CD4-positive, alpha-beta T cell (primary cell): ENCODE data around the gene NAALADL1. TPM values are rescaled to one million over a fixed set of nuclear protein-coding genes. Genes with fewer than 3 reads are reported as not detected.

Experiments
- ATAC-seq: fragments of 200-7000 bp; cut with Tn5 transposase; one replicate; pipeline ENCODE4 v1.10.0; 2022; ENCODE audit warnings: mild to moderate bottlenecking; ENCODE audit not compliant: poor library complexity
- CTCF ChIA-PET: fragments of 350-600 bp; sonication (Branson Sonifier 250); formaldehyde crosslinking; loops from one replicate; lab custom pipeline; 2021; ENCODE audit warnings: antibody characterized with exemption, inconsistent platforms; lab: Charles Lee
- POLR2A ChIA-PET: fragments of 350-600 bp; sonication (Branson Sonifier 250); formaldehyde crosslinking; loops from one replicate; lab custom pipeline; 2021; ENCODE audit warnings: antibody characterized with exemption, inconsistent platforms; lab: Charles Lee
- DNase-seq, 14 experiments: peaks; one replicate each; pipeline ENCODE4 v3.0.0-alpha.2; 2013 to 2020; ENCODE audit warnings: mixed read lengths in 2 of 14
- H3K27ac ChIP-seq, 2 donors: one replicate each; pipeline versions ENCODE4 v1.5.1 to v1.7.0; 2013; ENCODE audit warnings: low read length in 2 of 2, low read depth in 1 of 2, mild to moderate bottlenecking in 1 of 2
- H3K27me3 ChIP-seq, 2 experiments: 1 replicate in 1 of 2; 2 replicates in 1 of 2; pipeline versions ENCODE4 v1.6.1 to v1.7.0; 2013; ENCODE audit warnings: low read length in 2 of 2, control low read depth in 1 of 2, mild to moderate bottlenecking in 1 of 2, moderate library complexity in 1 of 2; ENCODE audit not compliant: insufficient read depth in 2 of 2, control insufficient read depth in 1 of 2
- H3K36me3 ChIP-seq: one replicate; pipeline ENCODE4 v1.6.1; 2013; ENCODE audit warnings: low read length, control low read depth; ENCODE audit not compliant: insufficient read depth
- H3K4me1 ChIP-seq: one replicate; pipeline ENCODE4 v1.6.1; 2013; ENCODE audit warnings: low read length, control low read depth; ENCODE audit not compliant: insufficient read depth
- H3K4me3 ChIP-seq: one replicate; pipeline ENCODE4 v1.5.1; 2013; ENCODE audit warnings: mild to moderate bottlenecking, low read length, moderate library complexity
- H3K9me3 ChIP-seq, 2 experiments: 1 replicate in 1 of 2; 2 replicates in 1 of 2; pipeline versions ENCODE4 v1.6.1 to v1.7.0; 2013; ENCODE audit warnings: low read length in 2 of 2, mild to moderate bottlenecking in 2 of 2, control low read depth in 1 of 2, moderate library complexity in 1 of 2; ENCODE audit not compliant: control insufficient read depth in 1 of 2, insufficient read depth in 1 of 2
- H3K27ac Mint-ChIP-seq: one replicate; pipeline ENCODE4 v1.8.0; 2020; ENCODE audit warnings: mixed read lengths
- H3K27me3 Mint-ChIP-seq: one replicate; pipeline ENCODE4 v1.8.0; 2021; ENCODE audit warnings: mixed read lengths
- H3K36me3 Mint-ChIP-seq: one replicate; pipeline ENCODE4 v1.8.0; 2021; ENCODE audit warnings: low read depth, mixed read lengths
- H3K4me1 Mint-ChIP-seq: one replicate; pipeline ENCODE4 v1.8.0; 2021; ENCODE audit warnings: low read depth, mixed read lengths
- H3K4me3 Mint-ChIP-seq: one replicate; pipeline ENCODE4 v1.8.0; 2020; ENCODE audit warnings: mild to moderate bottlenecking, mixed read lengths
- H3K9me3 Mint-ChIP-seq: one replicate; pipeline ENCODE4 v1.8.0; 2020; ENCODE audit warnings: mixed read lengths
- CTCF ChIP-seq: fragments of 200-600 bp; IDR thresholded peaks from one replicate; pipeline ENCODE4 v1.8.0; 2022; ENCODE audit warnings: antibody characterized with exemption, mild to moderate bottlenecking
- intact Hi-C, 2 experiments: fragments of 100-400 bp; cut with DNase I in 1 of 2; cut with micrococcal nuclease in 1 of 2; formaldehyde crosslinking; loops; one replicate each; pipeline versions ENCODE4 v1.15.1 to v1.9.0; 2023 to 2025; cut with DNase I, micrococcal nuclease
- total RNA-seq, 174 experiments: library from RNA in 2 of 174; stranded (reverse) in 2 of 174; gene quantifications; one replicate each; pipeline ENCODE4 v1.2.3 and lab custom pipeline; 2021 to 2026

The NAALADL1 gene
- total RNA-seq, 2 experiments from 2014 or later, result 7.7 to 9.2 TPM

GRCh38 chr11:65078786-65079342 is 20.5 kb upstream of the NAALADL1 start:
- H3K27ac ChIP-seq, result no peak overlapping the region
- Mint-ChIP-seq H3K4me1 (peaks cover 20% of the 10 kb centered on the region), H3K27me3 (no peaks in the 10 kb centered on the region), H3K9me3 (no peaks in the 10 kb centered on the region), H3K36me3 (peaks cover 2% of the 10 kb centered on the region), H3K4me3 (no peak overlapping the region), H3K27ac (peak overlapping the region; percentile 37)
- DNase-seq (no peak), ATAC-seq (no peak)
- intact Hi-C loops, result loop anchor here (1.0 kb wide), 3 partner anchors 52 to 66 kb away; partner anchors contain the start of genes ARL2 (in 1 of the 2) and SNX15 (in 1 of the 2)
- H3K9me3 ChIP-seq, result no peaks in the 10 kb centered on the region
- CTCF ChIA-PET, result interaction anchor here (0.9 to 1.0 kb wide), 3 partner anchors 17 to 235 kb away, joined by 3 to 4 read pairs (median 3); partner anchors contain the start of genes ARL2, CDC42BPG and VPS51
- TF ChIP-seq CTCF, result no peak
- H3K27me3 ChIP-seq, result no peaks in the 10 kb centered on the region
- POLR2A ChIA-PET, result no interaction called here
- H3K4me3 ChIP-seq, result no peak overlapping the region
- peaks cover 20% of the 10 kb centered on the region for H3K4me1 ChIP-seq
- H3K36me3 ChIP-seq, result no peaks in the 10 kb centered on the region

- POLR2A ChIA-PET, result interaction anchor here (1.7 kb wide), 1 partner anchor 57 kb away, joined by 6 read pairs; no protein-coding TSS in a partner anchor
- Mint-ChIP-seq H3K4me3 (peak overlapping the region; percentile 7), H3K27me3 (no peaks in the 10 kb centered on the region), H3K36me3 (no peaks in the 10 kb centered on the region), H3K4me1 (peaks cover 13% of the 10 kb centered on the region), H3K9me3 (no peaks in the 10 kb centered on the region), H3K27ac (peak overlapping the region; percentile 37)
- intact Hi-C loops, result loop anchor here (1.0 kb wide), 3 partner anchors 51 to 65 kb away; partner anchors contain the start of genes ARL2 (in 1 of the 2) and SNX15 (in 1 of the 2)
- Histone ChIP-seq H3K27me3 (no peaks in the 10 kb centered on the region), H3K27ac (no peak overlapping the region), H3K4me1 (peaks cover 13% of the 10 kb centered on the region), H3K4me3 (no peak overlapping the region), H3K9me3 (no peaks in the 10 kb centered on the region), H3K36me3 (no peaks in the 10 kb centered on the region)
- TF ChIP-seq CTCF, result peak; percentile 71
- peak; percentile 60 to 87 (median 72) for DNase-seq
- ATAC-seq, result peak; percentile 100
- CTCF ChIA-PET, result interaction anchor here (0.9 to 1.0 kb wide), 3 partner anchors 18 to 234 kb away, joined by 3 to 4 read pairs (median 3); partner anchors contain the start of genes ARL2, CDC42BPG and VPS51
Measured at GRCh38 chr11:65078151-65078550, 19.8 kb upstream of the NAALADL1 start.

- DNase-seq (no peak), ATAC-seq (no peak)
- CTCF ChIA-PET, result no interaction called here
- TF ChIP-seq CTCF, result no peak
- POLR2A ChIA-PET, result interaction anchor here (1.7 kb wide), 1 partner anchor 58 kb away, joined by 6 read pairs; no protein-coding TSS in a partner anchor
- no peaks in the 10 kb centered on the region for H3K9me3 ChIP-seq
- no peaks in the 10 kb centered on the region for H3K9me3 Mint-ChIP-seq
- H3K27me3 Mint-ChIP-seq, result no peaks in the 10 kb centered on the region
- H3K27ac ChIP-seq, result no peak overlapping the region
- peaks cover 8% of the 10 kb centered on the region for H3K4me1 Mint-ChIP-seq
- H3K4me1 ChIP-seq, result peaks cover 12% of the 10 kb centered on the region
- H3K36me3 Mint-ChIP-seq, result no peaks in the 10 kb centered on the region
- H3K4me3 ChIP-seq, result no peak overlapping the region
- H3K36me3 ChIP-seq, result no peaks in the 10 kb centered on the region
- intact Hi-C loops, result no loop called here
- H3K4me3 Mint-ChIP-seq, result no peak overlapping the region
- H3K27me3 ChIP-seq, result no peaks in the 10 kb centered on the region
- H3K27ac Mint-ChIP-seq, result no peak overlapping the region
Measured at GRCh38 chr11:65077451-65077850, 19.1 kb upstream of the NAALADL1 start.
